ENCODE results near the gene TTLL6.

Gene TTLL6

GRCh38 chr17:48737330-48738043, 79.5 kb downstream of the TTLL6 start:
- DNase-seq (ENCODE audit: low spot score): no peak

- DNase-seq (ENCODE audit: low spot score): no peak
These were observed 82.0 kb downstream of the TTLL6 start for GRCh38 chr17:48735062-48735351.

- DNase-seq (ENCODE audit: low spot score): no peak
These were observed 82.5 kb downstream of the TTLL6 start for GRCh38 chr17:48734333-48735061.

- DNase-seq (ENCODE audit: low spot score): no peak
These were observed 83.2 kb downstream of the TTLL6 start for GRCh38 chr17:48733632-48734328.

DNA sequence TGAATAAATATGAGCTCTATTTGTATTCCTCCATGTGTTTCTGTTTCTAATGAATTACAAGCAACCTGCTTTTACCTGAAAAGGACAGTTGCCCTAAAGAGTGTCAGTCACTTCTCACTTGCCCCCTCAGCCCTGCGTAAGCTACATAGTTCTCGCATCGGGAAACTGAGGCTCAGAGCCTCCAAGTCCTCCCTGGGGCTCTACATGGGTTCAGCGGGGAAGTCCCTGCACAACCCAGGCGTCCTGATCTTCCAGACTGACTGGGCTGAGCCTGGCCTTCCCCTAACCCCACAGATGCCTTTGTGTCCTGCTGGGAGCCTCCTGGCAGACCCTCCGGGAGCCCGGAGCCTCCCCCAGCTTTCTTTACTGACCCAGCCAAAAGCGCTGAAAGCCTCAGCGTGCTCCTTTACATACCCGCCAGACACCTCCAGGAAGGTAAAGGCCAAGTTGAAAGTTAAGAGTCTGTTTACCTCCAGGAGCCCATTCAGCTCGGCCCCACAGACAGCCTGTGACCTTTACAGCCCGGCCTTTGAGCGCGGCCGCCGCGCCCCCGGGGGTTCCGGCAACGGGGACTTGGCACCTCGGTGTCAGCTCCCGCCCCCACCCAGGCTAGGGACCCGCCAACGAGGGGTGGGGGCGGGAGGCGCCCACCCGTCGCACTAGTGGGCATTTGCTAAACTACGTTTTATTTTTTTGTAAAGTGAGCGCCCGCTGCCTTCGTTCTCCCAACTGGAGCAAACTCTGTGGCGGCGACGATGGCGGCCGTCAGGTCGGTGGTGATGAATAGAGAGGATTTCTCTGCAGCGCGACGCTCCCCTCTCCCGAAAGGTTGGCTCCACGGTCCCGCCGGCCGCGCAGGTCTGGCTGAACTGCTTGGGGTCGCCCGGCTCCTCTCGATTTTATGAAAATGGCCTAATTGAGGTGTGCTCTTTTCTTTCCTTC, 84.1 kb downstream of the TTLL6 start:
- no peak for DNase-seq (ENCODE audit: low spot score)

DNA sequence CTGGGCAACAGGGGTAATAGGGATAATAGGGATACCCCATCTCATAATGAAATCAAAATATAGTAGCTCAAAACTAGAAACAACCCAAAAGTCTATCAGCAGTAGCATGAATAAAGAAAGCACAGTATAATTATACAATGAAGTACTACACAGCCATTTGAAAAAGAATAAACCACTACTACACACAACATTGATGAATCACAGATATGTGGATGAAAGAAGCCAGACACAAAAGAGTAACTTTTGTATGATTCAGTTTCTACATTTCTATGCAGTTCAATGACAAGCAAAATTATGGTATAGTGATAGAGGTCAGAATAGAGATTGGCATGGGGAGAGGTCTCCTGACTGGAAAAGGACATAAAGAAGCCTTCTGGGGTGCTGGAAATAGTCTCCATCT, 85.7 kb downstream of the TTLL6 start:
- no peak for DNase-seq (ENCODE audit: low spot score)

DNA sequence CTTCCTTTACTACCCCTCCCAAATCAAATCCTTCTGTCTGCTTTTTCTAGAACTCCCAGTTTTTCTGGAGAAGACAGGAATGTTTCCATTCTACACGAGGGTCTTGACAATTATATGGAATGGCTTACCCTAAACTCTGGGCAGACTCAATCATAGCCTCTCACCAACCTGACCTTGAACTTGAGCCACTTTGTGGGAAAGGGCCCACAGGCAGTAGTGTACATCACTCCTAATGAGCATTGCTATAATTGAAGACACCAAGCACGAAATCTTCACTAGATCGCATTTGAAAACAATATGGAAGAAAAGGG, 86.8 kb downstream of the TTLL6 start:
- DNase-seq (ENCODE audit: low spot score): no peak

DNA sequence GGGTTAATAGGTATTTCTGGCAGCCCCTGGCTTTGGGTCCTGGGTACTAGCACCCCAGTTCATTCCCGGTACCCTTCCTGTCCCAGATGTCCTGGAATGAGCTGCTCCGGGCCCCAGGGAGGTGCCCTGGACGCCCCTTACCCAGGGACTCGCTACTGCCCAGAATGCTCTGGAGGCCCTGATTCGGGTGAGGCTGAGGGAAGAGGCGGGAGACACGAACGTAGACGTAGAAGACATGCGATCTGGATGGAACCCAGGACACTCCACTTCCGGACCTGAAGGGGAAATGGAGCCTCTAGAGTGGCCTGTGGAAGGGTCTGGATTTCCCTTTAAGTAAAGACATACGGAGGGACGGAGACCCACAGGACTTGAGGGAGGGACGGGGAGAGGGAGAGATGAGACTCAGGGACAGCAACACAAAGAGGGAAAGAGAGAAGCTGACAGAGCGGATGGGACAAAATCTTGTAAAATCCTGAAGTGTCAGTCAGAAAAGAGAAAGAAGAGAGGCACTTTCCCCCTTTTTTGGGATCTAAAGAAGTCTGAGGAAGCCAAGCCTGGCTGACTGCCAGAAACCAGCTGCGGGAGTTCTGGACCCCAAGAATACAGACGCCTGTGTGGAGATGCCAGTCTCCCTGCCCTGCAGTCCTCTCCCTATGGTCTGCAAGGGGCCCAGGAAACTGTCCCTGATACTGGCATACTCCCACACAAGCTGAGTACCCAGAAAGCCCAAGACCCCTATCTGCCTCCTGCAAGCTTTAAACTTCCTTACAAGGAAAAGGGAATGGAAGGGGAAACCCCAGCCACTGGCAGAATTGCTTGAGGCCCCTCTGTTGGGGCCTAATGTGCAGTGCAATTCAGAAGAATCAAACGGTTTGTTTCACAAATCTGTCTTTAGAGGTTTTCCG, 87.4 kb downstream of the TTLL6 start:
- DNase-seq (ENCODE audit: low spot score): no peak

DNA sequence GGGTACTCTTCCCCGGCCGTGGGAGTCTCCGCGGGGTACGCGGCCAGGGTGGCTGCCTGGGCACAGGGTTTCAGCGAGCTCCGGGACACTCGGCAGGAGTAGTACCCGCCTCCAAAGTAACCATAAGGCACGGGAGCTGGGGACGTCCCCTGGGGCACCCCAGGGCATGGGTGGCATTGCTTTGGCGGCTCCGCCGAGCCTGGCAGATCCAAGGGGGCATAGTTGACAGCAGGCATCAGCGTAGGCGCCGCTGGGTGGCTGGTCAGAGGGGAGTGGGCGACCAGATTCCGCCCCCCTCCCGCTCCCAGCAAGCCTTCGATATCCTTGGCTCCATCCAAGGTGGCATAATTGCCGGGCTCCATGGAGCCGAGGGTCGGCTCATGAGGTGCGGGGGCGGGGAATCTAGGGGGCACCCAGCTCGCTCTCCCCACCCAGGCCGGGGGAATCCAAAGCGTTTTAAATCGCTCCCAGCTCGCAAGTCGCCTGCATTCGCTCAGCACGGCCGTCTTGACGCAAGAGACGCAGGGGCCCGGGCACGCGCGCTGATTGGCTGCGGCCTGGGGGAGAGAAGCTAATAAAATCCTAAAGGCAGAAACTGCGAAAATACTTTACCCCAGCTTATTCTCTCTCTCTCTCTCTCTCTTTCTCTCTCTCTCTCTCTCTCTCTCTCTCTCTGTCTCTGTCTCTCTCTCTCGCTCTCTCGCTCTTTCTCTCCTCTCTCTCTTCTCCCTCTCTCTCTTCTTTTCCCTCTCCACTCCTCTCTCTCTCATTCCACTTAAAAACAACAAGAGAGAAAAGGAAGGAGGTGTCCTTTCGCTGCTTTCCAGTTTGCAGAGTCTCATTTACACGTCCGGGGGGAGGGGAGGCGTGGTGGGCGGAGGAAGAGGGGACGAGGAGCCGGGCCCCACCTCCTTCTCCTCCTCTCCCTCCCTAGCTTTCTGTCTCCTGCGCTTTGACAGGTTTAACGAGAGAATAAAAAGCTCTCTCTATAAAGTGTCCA, 88.5 kb downstream of the TTLL6 start, which contains the start of gene HOXB13:
Gene HOXB13, minus strand, starts transcription at position 519 of the 1,000 bp plus-strand sequence. Its CDS starts 157 bp downstream, at position 362.
- no peak for DNase-seq (ENCODE audit: low spot score)

GRCh38 chr17:48727415-48728175, 89.4 kb downstream of the TTLL6 start:
- no peak for DNase-seq (ENCODE audit: low spot score)

DNA sequence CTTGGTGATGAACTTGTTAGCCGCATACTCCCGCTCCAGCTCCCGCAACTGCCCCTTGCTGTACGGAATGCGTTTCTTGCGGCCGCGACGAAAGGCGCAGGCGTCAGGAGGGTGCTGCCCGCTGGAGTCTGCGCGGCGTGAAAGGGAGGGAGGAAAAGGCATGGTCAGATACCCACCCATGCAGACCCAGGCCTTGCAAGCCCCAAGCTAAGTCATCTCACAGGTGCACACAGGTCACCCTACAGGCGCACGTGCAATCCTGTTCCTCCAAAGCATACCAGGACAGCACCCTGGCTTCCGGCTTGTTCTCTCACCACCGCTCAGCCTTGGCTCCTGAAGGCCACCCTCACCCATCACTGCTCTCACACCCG, 90.1 kb downstream of the TTLL6 start:
- no peak for DNase-seq (ENCODE audit: low spot score)

- DNase-seq (ENCODE audit: low spot score): no peak
These were observed 90.7 kb downstream of the TTLL6 start for GRCh38 chr17:48726114-48726915.

- DNase-seq (ENCODE audit: low spot score): no peak
These were observed 91.6 kb downstream of the TTLL6 start for GRCh38 chr17:48725288-48726064.

DNA sequence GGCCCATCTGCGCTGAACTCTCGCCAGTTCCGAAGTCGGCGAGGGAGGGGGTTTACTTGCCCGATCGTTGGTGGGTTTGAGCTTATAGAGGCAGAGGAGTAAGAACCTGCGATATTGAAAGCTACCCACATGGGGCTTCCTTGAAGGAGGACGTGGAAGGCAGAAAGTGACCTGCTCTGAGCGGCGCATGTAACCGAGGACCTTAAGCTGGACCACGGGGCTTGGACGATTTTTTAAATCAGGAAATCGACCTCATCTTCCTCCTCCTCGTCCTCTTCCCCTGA, 92.1 kb downstream of the TTLL6 start:
- DNase-seq (ENCODE audit: low spot score): no peak

DNA sequence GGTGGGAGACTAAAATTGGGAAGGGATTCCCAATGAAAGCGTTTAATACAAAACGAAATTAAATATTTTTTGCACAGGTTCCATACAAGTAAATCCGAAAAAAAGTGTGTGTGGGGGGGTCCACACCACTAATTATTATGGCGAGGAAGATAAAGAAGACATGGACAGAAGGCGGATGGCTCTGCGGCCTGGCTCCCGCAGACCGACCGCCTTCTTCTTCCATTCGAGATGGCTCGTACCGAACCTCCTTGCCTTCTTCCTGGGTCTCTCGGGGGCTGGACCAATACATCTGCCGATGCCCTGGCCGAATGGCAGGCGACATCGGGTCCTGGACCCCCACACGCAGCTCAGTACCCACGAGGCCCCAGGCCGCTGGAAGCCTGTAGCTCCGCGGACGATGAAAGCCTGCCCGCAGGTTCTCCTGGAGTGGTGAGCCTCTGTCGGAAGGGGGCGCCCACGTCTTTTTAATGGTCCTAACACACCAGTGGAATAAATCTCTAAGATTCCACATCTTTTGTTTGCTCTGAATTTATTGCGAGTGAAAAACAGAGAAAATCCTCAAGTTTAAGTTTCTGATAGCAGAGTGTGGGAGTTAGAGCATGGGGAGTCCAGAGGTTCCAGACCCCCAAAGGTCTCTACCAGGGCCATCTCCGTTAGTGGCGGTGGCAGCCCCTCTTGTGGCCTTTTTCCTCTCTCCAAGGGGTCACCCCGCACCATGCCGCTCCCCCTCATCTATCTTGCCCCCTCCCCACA, 92.6 kb downstream of the TTLL6 start:
- peak; percentile 41 for DNase-seq (ENCODE audit: low spot score)

GRCh38 chr17:48723423-48724250, 93.4 kb downstream of the TTLL6 start:
- no peak for DNase-seq (ENCODE audit: low spot score)

Data from putamen (tissue), 1 donor.